DOHH2 (cell line): ENCODE data around the gene ZIC2.

Source experiments
- H3F3A ChIP-seq: fragments of 200-600 bp; sonication (generic), shearing (Covaris generic); 2 replicates; pipeline ENCODE4 v1.6.0; 2016; ENCODE audit warnings: antibody characterized with exemption, mild to moderate bottlenecking; ENCODE audit not compliant: control insufficient read depth, insufficient read depth
- H3K27ac ChIP-seq: fragments of 200-600 bp; sonication (generic); 2 replicates; pipeline ENCODE4 v1.5.1; 2014; ENCODE audit warnings: low read depth, mild to moderate bottlenecking, low read length, moderate library complexity
- H3K27me3 ChIP-seq: fragments of 200-600 bp; sonication (generic); 2 replicates; pipeline ENCODE4 v1.6.1; 2014; ENCODE audit warnings: mild to moderate bottlenecking, low read length, mixed read lengths; ENCODE audit not compliant: control insufficient read depth
- H3K36me3 ChIP-seq: fragments of 200-600 bp; sonication (generic); 2 replicates; pipeline ENCODE4 v1.6.1; 2014; ENCODE audit warnings: mild to moderate bottlenecking, low read length, moderate library complexity, mixed read lengths; ENCODE audit not compliant: control insufficient read depth
- H3K4me1 ChIP-seq: fragments of 200-600 bp; sonication (generic); 2 replicates; pipeline ENCODE4 v1.6.1; 2014; ENCODE audit warnings: mild to moderate bottlenecking, low read length, mixed read lengths; ENCODE audit not compliant: control insufficient read depth
- H3K4me2 ChIP-seq: fragments of 200-600 bp; sonication (generic); 2 replicates; pipeline ENCODE4 v1.6.0; 2014; ENCODE audit warnings: mild to moderate bottlenecking, low read length, moderate library complexity
- H3K4me3 ChIP-seq: fragments of 200-600 bp; sonication (generic); 2 replicates; pipeline ENCODE4 v1.5.1; 2014; ENCODE audit warnings: mild to moderate bottlenecking, low read length, mixed read lengths
- H3K79me2 ChIP-seq: fragments of 200-600 bp; sonication (generic); 2 replicates; pipeline ENCODE4 v1.6.1; 2014; ENCODE audit warnings: mild to moderate bottlenecking, low read length, mixed read lengths; ENCODE audit not compliant: control insufficient read depth
- H3K9me2 ChIP-seq: fragments of 200-600 bp; sonication (generic); replicated peaks from 2 replicates; pipeline ENCODE4 v1.6.1; 2014; ENCODE audit warnings: mild to moderate bottlenecking, low read length, mixed read lengths; ENCODE audit not compliant: control insufficient read depth
- H3K9me3 ChIP-seq: fragments of 200-600 bp; sonication (generic); 2 replicates; pipeline ENCODE4 v1.6.1; 2014; ENCODE audit warnings: antibody characterized with exemption, low read length, mixed read lengths; ENCODE audit not compliant: control insufficient read depth, insufficient read depth
- H4K20me1 ChIP-seq: fragments of 200-600 bp; sonication (generic); 2 replicates; pipeline ENCODE4 v1.6.0; 2014; ENCODE audit warnings: low read depth, mild to moderate bottlenecking, antibody characterized with exemption, low read length, moderate library complexity; ENCODE audit not compliant: control insufficient read depth, insufficient read depth
- CTCF ChIP-seq: fragments of 200-600 bp; sonication (generic); IDR thresholded peaks from one replicate; pipeline ENCODE4 v1.5.1; 2014; ENCODE audit warnings: antibody characterized with exemption, mild to moderate bottlenecking, low read depth, low read length; ENCODE audit not compliant: poor library complexity, severe bottlenecking
- EZH2phosphoT487 ChIP-seq: fragments of 200-600 bp; sonication (generic); IDR thresholded peaks from 2 replicates; pipeline ENCODE4 v1.6.1; 2017; ENCODE audit warnings: borderline replicate concordance, mild to moderate bottlenecking, antibody characterized with exemption, low read length, moderate library complexity, mixed read lengths

The ZIC2 gene

GRCh38 chr13:99968521-99969452 is 12.8 kb upstream of the ZIC2 start:
- Histone ChIP-seq H4K20me1 (no peaks in the 10 kb centered on the region), H3K4me1 (no peaks in the 10 kb centered on the region), H3K27ac (no peak overlapping the region), H3K4me2 (no peak overlapping the region), H3K79me2 (no peaks in the 10 kb centered on the region), H3K4me3 (no peak overlapping the region), H3K27me3 (no peaks in the 10 kb centered on the region; the same call in 1 of the 2 replicates), H3K36me3 (no peaks in the 10 kb centered on the region), H3K9me3 (0 out of 2 replicates have a peak, but pooled peaks cover 4% of the 10 kb centered on the region), H3F3A (no peaks in the 10 kb centered on the region), H3K9me2 (no peaks in the 10 kb centered on the region)
- TF ChIP-seq CTCF (no peak), EZH2phosphoT487 (no peak)

- TF ChIP-seq EZH2phosphoT487 (no peak), CTCF (no peak)
- no peaks in the 10 kb centered on the region for H3F3A ChIP-seq
- 0 out of 2 replicates have a peak, but pooled peaks cover 4% of the 10 kb centered on the region for H3K9me3 ChIP-seq
- no peaks in the 10 kb centered on the region for H4K20me1 ChIP-seq
- H3K27me3 ChIP-seq = no peaks in the 10 kb centered on the region
- no peaks in the 10 kb centered on the region for H3K79me2 ChIP-seq
- no peak overlapping the region for H3K4me3 ChIP-seq
- no peaks in the 10 kb centered on the region for H3K9me2 ChIP-seq
- H3K27ac ChIP-seq = no peak overlapping the region
- no peaks in the 10 kb centered on the region for H3K36me3 ChIP-seq
- H3K4me2 ChIP-seq = no peak overlapping the region
- H3K4me1 ChIP-seq = no peaks in the 10 kb centered on the region
Measured at GRCh38 chr13:99969453-99969918, 12.1 kb upstream of the ZIC2 start.

- Histone ChIP-seq H3K4me2 (no peak overlapping the region), H4K20me1 (no peaks in the 10 kb centered on the region)
- TF ChIP-seq EZH2phosphoT487 (no peak), CTCF (no peak)
Measured at GRCh38 chr13:99969919-99970650, 11.5 kb upstream of the ZIC2 start.

More at GRCh38 chr13:99969919-99970650, 11.5 kb upstream of the ZIC2 start:
- no peaks in the 10 kb centered on the region for H3K4me1 ChIP-seq
- H3F3A ChIP-seq = no peaks in the 10 kb centered on the region
- no peak overlapping the region for H3K4me3 ChIP-seq
- no peaks in the 10 kb centered on the region for H3K9me2 ChIP-seq
- H3K27me3 ChIP-seq = no peaks in the 10 kb centered on the region
- H3K9me3 ChIP-seq = 0 out of 2 replicates have a peak, but pooled peaks cover 4% of the 10 kb centered on the region
- no peaks in the 10 kb centered on the region for H3K36me3 ChIP-seq
- H3K27ac ChIP-seq = no peak overlapping the region
- H3K79me2 ChIP-seq = no peaks in the 10 kb centered on the region
